PC-3 (cell line): ENCODE results near the gene MTIF3. TPM values are rescaled to one million over a fixed set of nuclear protein-coding genes. Genes with fewer than 3 reads are reported as not detected.

Source experiments
- ATAC-seq: fragments of 200-7000 bp; cut with Tn5 transposase; 2 replicates; pipeline ENCODE4 v1.9.1; 2020; ENCODE audit warnings: mild to moderate bottlenecking, moderate library complexity
- BruUV-seq: library from RNA; stranded (reverse); fragments of 400-500 nt; replicated peaks from 2 replicates; lab custom pipeline; 2021; lab: Mats Ljungman, UMichigan
- CTCF ChIA-PET: fragments of 300-600 bp; sonication (Branson Sonifier 250); formaldehyde crosslinking; loops from one replicate; lab custom pipeline; 2022; ENCODE audit warnings: antibody characterized with exemption; lab: Charles Lee
- POLR2A ChIA-PET: fragments of 300-600 bp; sonication (Branson Sonifier 250); formaldehyde crosslinking; loops from one replicate; lab custom pipeline; 2022; ENCODE audit warnings: antibody characterized with exemption; ENCODE audit not compliant: unreplicated experiment; lab: Charles Lee
- DNase-seq: peaks from one replicate; pipeline ENCODE4 v3.0.0-alpha.2; 2015
- H2AFZ ChIP-seq: fragments of 300-600 bp; sonication (generic); 2 replicates; pipeline ENCODE4 v1.6.0; 2016; ENCODE audit warnings: antibody characterized with exemption, low read length
- H3F3A ChIP-seq: fragments of 300-600 bp; sonication (generic); one replicate; pipeline ENCODE4 v1.6.0; 2017; ENCODE audit warnings: antibody characterized with exemption, low read length, control low read depth, mild to moderate bottlenecking; ENCODE audit not compliant: unreplicated experiment
- H3K27ac ChIP-seq: fragments of 300-600 bp; sonication (generic); 2 replicates; pipeline ENCODE4 v1.5.1; 2016; ENCODE audit warnings: mild to moderate bottlenecking, low read length
- H3K27me3 ChIP-seq: fragments of 300-600 bp; sonication (generic); 2 replicates; pipeline ENCODE4 v1.6.1; 2016; ENCODE audit warnings: low read length, mixed read lengths
- H3K36me3 ChIP-seq: fragments of 300-600 bp; sonication (generic); 2 replicates; pipeline ENCODE4 v1.6.1; 2016; ENCODE audit warnings: low read depth, mixed run types, low read length, mixed read lengths
- H3K4me1 ChIP-seq: fragments of 300-600 bp; sonication (generic); 2 replicates; pipeline ENCODE4 v1.5.1; 2016; ENCODE audit warnings: low read length; ENCODE audit not compliant: insufficient read depth
- H3K4me2 ChIP-seq: fragments of 300-600 bp; sonication (generic); 2 replicates; pipeline ENCODE4 v1.6.0; 2016; ENCODE audit warnings: low read length
- H3K4me3 ChIP-seq: fragments of 300-600 bp; sonication (generic); 2 replicates; pipeline ENCODE4 v1.5.1; 2016; ENCODE audit warnings: mild to moderate bottlenecking, low read length, mixed read lengths
- H3K79me2 ChIP-seq: fragments of 300-600 bp; sonication (generic); 2 replicates; pipeline ENCODE4 v1.6.1; 2017; ENCODE audit warnings: low read length, mixed read lengths
- H3K9ac ChIP-seq: fragments of 300-600 bp; sonication (generic); 2 replicates; pipeline ENCODE4 v1.6.0; 2016; ENCODE audit warnings: mild to moderate bottlenecking, low read length
- H3K9me2 ChIP-seq: fragments of 300-600 bp; sonication (generic); replicated peaks from 2 replicates; pipeline ENCODE4 v1.6.1; 2016; ENCODE audit warnings: mixed run types, low read length, mixed read lengths
- H3K9me3 ChIP-seq: fragments of 300-600 bp; sonication (generic); 2 replicates; pipeline ENCODE4 v1.6.1; 2016; ENCODE audit warnings: low read length, mixed read lengths
- H4K20me1 ChIP-seq: fragments of 300-600 bp; sonication (generic); 2 replicates; pipeline ENCODE4 v1.6.1; 2016; ENCODE audit warnings: low read length, mixed read lengths
- CTCF ChIP-seq: fragments of 300-600 bp; sonication (generic); conservative IDR thresholded peaks from 2 replicates; pipeline ENCODE4 v1.5.1; 2017; ENCODE audit warnings: antibody characterized with exemption, low read depth, mild to moderate bottlenecking, low read length
- EZH2 ChIP-seq: fragments of 300-600 bp; sonication (generic); IDR thresholded peaks from one replicate; pipeline ENCODE4 v1.6.1; 2017; ENCODE audit warnings: antibody characterized with exemption, mild to moderate bottlenecking, low read length; ENCODE audit not compliant: unreplicated experiment
- EZH2phosphoT487 ChIP-seq: fragments of 300-600 bp; sonication (generic); IDR thresholded peaks from 2 replicates; pipeline ENCODE4 v1.6.1; 2018; ENCODE audit warnings: mild to moderate bottlenecking, antibody characterized with exemption, low read length, borderline replicate concordance
- intact Hi-C: fragments of 100-400 bp; cut with micrococcal nuclease; formaldehyde crosslinking; loops from 2 replicates; pipeline ENCODE4 v1.9.0; 2023
- total RNA-seq: library from RNA; depleted of rRNA; stranded (reverse); fragments of >200 nt; gene quantifications from 2 replicates; pipeline ENCODE4 v1.2.3, GENCODE V29; 2014

The MTIF3 gene
- total RNA-seq, 1 experiment from 2014 or later = 43.9 TPM

DNA sequence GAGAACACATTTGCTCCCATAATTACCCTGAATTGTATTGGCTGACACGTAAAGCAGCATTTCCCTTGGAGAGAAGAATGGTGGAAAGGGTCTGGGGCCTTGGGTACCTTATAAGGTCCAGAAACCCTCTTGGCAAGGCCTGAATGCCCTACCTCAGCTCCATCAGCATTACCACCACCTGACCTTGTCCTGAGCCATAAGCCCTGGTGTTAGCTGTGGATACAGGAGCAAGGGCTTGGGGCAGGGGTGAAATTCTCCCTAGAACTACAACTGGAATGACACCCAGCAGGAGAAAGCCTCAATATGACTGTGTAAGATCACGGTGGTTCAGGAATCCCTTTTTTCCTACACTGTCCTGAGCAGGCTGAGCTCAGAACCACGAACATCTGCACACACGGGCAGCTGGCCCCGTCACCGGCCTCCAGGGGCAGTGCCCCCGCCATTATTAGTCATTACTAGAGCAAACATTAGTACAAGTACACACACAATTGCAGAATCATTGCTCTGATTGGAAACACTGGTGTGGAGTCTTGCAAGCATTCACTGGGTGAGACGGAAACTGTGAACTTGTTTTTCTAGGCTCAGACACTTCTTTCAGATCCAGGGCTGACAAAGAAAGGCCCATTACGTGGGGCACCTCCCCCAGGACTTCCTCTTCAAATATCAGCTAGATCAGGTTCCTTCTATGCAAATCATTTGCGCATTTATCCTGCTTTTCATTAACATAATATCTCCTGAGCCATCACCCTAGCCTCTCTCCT lies 26.8 kb upstream of the MTIF3 start:
- POLR2A ChIA-PET = no interaction called here
- no TSS peak for BruUV-seq

GRCh38 chr13:27474751-27475268 lies 24.4 kb upstream of the MTIF3 start:
- no peak overlapping the region for H2AFZ ChIP-seq
- intact Hi-C loops = no loop called here
- no peaks in the 10 kb centered on the region for H4K20me1 ChIP-seq
- no peaks in the 10 kb centered on the region for H3K27me3 ChIP-seq
- H3K79me2 ChIP-seq = no peaks in the 10 kb centered on the region
- no peak for ATAC-seq
- DNase-seq = no peak
- no peak overlapping the region for H3K4me2 ChIP-seq
- H3K9me3 ChIP-seq = no peaks in the 10 kb centered on the region
- no peaks in the 10 kb centered on the region for H3F3A ChIP-seq
- H3K36me3 ChIP-seq = no peaks in the 10 kb centered on the region
- H3K9ac ChIP-seq = no peak overlapping the region
- ChIA-PET POLR2A (no interaction called here), CTCF (no interaction called here)
- no peak overlapping the region for H3K27ac ChIP-seq
- TF ChIP-seq EZH2 = no peak
- no TSS peak for BruUV-seq
- H3K9me2 ChIP-seq = no peaks in the 10 kb centered on the region
- no peak overlapping the region for H3K4me3 ChIP-seq
- peaks cover 27% of the 10 kb centered on the region for H3K4me1 ChIP-seq

More for the DNA sequence above, 26.8 kb upstream of the MTIF3 start:
- peak overlapping the region; percentile 83 for H3K27ac ChIP-seq
- H3K27me3 ChIP-seq = no peaks in the 10 kb centered on the region
- ATAC-seq = peak; percentile 90
- CTCF ChIA-PET = interaction anchor here (1.3 kb wide), 1 partner anchor 115 kb away, joined by 4 read pairs; no protein-coding TSS in a partner anchor
- peak; percentile 89 for DNase-seq
- H3K9ac ChIP-seq = peak overlapping the region; percentile 51
- TF ChIP-seq EZH2 = no peak
- peak; percentile 16; the same call in 1 of the 2 replicates for TF ChIP-seq CTCF
- peak overlapping the region; percentile 74 for H3K4me2 ChIP-seq
- H3K79me2 ChIP-seq = no peaks in the 10 kb centered on the region
- H3K36me3 ChIP-seq = no peaks in the 10 kb centered on the region
- intact Hi-C loops = loop anchor here (1.0 kb wide), 1 partner anchor 27 kb away; the partner anchor contains the start of gene MTIF3
- peaks cover 26% of the 10 kb centered on the region for H3K4me1 ChIP-seq
- H3F3A ChIP-seq = no peaks in the 10 kb centered on the region
- no peaks in the 10 kb centered on the region for H4K20me1 ChIP-seq
- no peaks in the 10 kb centered on the region for H3K9me2 ChIP-seq
- H2AFZ ChIP-seq = peak overlapping the region; percentile 61
- no peaks in the 10 kb centered on the region for H3K9me3 ChIP-seq
- peak overlapping the region; percentile 41; the same call in 1 of the 2 replicates for H3K4me3 ChIP-seq

DNA sequence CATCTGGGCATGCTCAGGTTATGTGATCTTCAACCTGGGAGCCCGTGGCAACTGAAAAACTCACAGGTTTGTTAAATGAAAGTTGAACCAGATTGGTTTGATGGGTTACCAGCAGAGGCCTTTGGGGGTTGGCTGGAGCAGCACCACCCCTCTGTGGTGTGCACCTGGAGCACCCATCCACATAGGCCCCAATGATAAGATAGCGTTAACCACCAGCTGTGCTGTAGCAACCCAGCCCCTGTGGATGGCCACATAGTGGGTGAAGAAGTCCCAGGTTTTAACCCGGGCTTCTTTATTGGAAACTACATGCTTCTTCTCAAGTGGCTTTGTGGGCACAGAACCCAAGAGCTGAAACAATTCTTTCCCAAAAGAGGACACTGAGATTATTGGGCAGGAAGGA lies 22.6 kb upstream of the MTIF3 start:
- ChIA-PET POLR2A (no interaction called here), CTCF (no interaction called here)
- peak overlapping the region; percentile 43 for H3K9ac ChIP-seq
- peak overlapping the region; percentile 79 for H3K27ac ChIP-seq
- H3K4me2 ChIP-seq = no peak overlapping the region; the same call in 1 of the 2 replicates
- intact Hi-C loops = no loop called here
- H3K4me1 ChIP-seq = peaks cover 24% of the 10 kb centered on the region
- TF ChIP-seq CTCF = no peak
- no peak for TF ChIP-seq EZH2
- TF ChIP-seq EZH2phosphoT487 = no peak
- DNase-seq (no peak), ATAC-seq (no peak)
- H2AFZ ChIP-seq = no peak overlapping the region
- no peaks in the 10 kb centered on the region for H4K20me1 ChIP-seq
- H3K36me3 ChIP-seq = no peaks in the 10 kb centered on the region
- no TSS peak for BruUV-seq
- no peaks in the 10 kb centered on the region for H3F3A ChIP-seq
- no peaks in the 10 kb centered on the region for H3K9me2 ChIP-seq
- H3K27me3 ChIP-seq = no peaks in the 10 kb centered on the region
- H3K4me3 ChIP-seq = no peak overlapping the region
- no peaks in the 10 kb centered on the region for H3K9me3 ChIP-seq
- no peaks in the 10 kb centered on the region for H3K79me2 ChIP-seq
